ENCODE measurements around the gene BLVRB. TPM values are rescaled to one million over a fixed set of nuclear protein-coding genes. Genes with fewer than 3 reads are reported as not detected.
A peak's percentile ranks its signal among the peaks of the same experiment; 100 is the strongest.
"Not testable (repeated sequence)": the region's sequence is repeated elsewhere in the genome, so short reads cannot be mapped to it uniquely, and the experiment has no call there.

BLVRB gene
- total RNA-seq, 8 experiments from 2014 or later = 7.7 to 144 (median 48.3) TPM

- Histone ChIP-seq H3K27ac (no peak within 1 kb of the TSS), H3K4me1 (replicated peaks in 1 of 2) (peaks cover 0 to 14% of the 10 kb centered on the region in 2 donors), H3K4me3 (no peak within 1 kb of the TSS)
- WGBS, 10 experiments = 0 to 82% (median 58%) methylated on average over 1 to 7 of the region's 18 CpGs; no CpG with 5 or more reads in 3 of the 10 experiments
- peak in 5 of 8 experiments; percentile 13 to 50 (median 35) for ATAC-seq (replicated peaks in 6 of 8)
- in situ Hi-C loops (cut with MboI; ENCODE audit: low pct_unique_long_range_greater_than_20kb in 2 of 9, low sequenced_read_pairs in 9 of 9, unreplicated experiment in 9 of 9) = no loop called here
Measured at GRCh38 chr19:40413291-40413845, 52.2 kb downstream of the BLVRB start, which contains the start of gene PRX. Gene PRX, minus strand, starts transcription at chr19:40413378. Its CDS starts 5,446 bp downstream, at chr19:40407932.

- Histone ChIP-seq H3K4me3 (no peak overlapping the region), H3K4me1 (replicated peaks in 1 of 2) (peaks cover 0 to 14% of the 10 kb centered on the region in 2 donors), H3K27ac (no peak overlapping the region)
- no peak for ATAC-seq (replicated peaks in 6 of 8)
- 50 to 100% (median 71%) methylated on average over 1 to 3 of the region's 4 CpGs; no CpG with 5 or more reads in 3 of the 10 experiments for WGBS, 10 experiments
- in situ Hi-C loops (cut with MboI; ENCODE audit: low pct_unique_long_range_greater_than_20kb in 2 of 9, low sequenced_read_pairs in 9 of 9, unreplicated experiment in 9 of 9) = no loop called here
Measured at GRCh38 chr19:40412866-40413265, 52.7 kb downstream of the BLVRB start.

DNA sequence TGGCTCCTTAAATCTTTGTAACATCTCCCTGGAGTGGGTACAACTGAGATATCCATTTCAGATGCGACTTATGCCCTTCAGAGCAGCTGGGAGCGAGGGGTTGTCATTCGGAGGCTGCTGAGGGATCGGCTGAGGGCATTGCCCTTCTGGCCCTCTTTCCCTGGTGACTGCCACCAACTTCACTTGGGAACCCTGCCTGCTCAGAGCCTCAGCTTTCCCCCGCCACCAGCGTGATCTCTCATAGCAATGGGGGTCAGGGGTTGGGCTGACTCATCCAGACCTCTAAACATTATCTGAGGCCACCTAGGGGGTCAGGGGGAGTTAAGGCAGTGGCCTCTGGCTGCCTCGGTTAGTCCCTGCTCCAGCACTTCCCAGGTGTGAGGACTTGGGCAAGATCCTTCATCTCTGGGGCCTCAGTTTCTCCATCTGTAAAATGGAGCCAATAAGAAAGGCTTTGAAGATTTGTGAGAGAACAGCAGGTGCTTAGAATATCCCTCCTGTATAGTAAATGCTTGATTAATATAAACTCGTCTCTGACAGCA lies 53.5 kb downstream of the BLVRB start:
- WGBS, 10 experiments = 40 to 83% (median 75%) methylated on average over 1 to 7 of the region's 8 CpGs; no CpG with 5 or more reads in 3 of the 10 experiments
- in situ Hi-C loops (cut with MboI; ENCODE audit: low pct_unique_long_range_greater_than_20kb in 2 of 9, low sequenced_read_pairs in 9 of 9, unreplicated experiment in 9 of 9) = no loop called here
- Histone ChIP-seq H3K4me3 (no peak overlapping the region), H3K4me1 (replicated peaks in 1 of 2) (peaks cover 0 to 14% of the 10 kb centered on the region in 2 donors), H3K27ac (no peak overlapping the region)
- no peak for ATAC-seq (replicated peaks in 6 of 8)

GRCh38 chr19:40411125-40411842 lies 54.3 kb downstream of the BLVRB start:
- H3K4me3 ChIP-seq = no peak overlapping the region
- H3K4me1 ChIP-seq (replicated peaks in 1 of 2) = peaks cover 0 to 14% of the 10 kb centered on the region in 2 donors
- H3K27ac ChIP-seq = no peak overlapping the region
- 20 to 87% (median 70%) methylated on average over 1 to 10 of the region's 16 CpGs; no CpG with 5 or more reads in 5 of the 10 experiments for WGBS, 10 experiments
- peak in 4 of 8 experiments; percentile 8 to 46 (median 14) for ATAC-seq (replicated peaks in 6 of 8)
- in situ Hi-C loops (cut with MboI; ENCODE audit: low pct_unique_long_range_greater_than_20kb in 2 of 9, low sequenced_read_pairs in 9 of 9, unreplicated experiment in 9 of 9) = no loop called here

GRCh38 chr19:40410030-40410389 lies 55.5 kb downstream of the BLVRB start:
- Histone ChIP-seq H3K4me3 (no peak overlapping the region), H3K4me1 (replicated peaks in 1 of 2) (peaks cover 0 to 14% of the 10 kb centered on the region in 2 donors), H3K27ac (no peak overlapping the region)
- in situ Hi-C loops (cut with MboI; ENCODE audit: low pct_unique_long_range_greater_than_20kb in 2 of 9, low sequenced_read_pairs in 9 of 9, unreplicated experiment in 9 of 9) = no loop called here
- ATAC-seq (replicated peaks in 6 of 8) = peak in 3 of 8 experiments; percentile 22 to 33 (median 23)
- WGBS, 10 experiments = 47 to 50% methylated on average over 1 to 2 of the region's 9 CpGs; no CpG with 5 or more reads in 8 of the 10 experiments

- WGBS, 10 experiments = 64 to 100% (median 87%) methylated on average over 1 to 5 of the region's 8 CpGs; no CpG with 5 or more reads in 4 of the 10 experiments
Measured at GRCh38 chr19:40408598-40408925, 57.0 kb downstream of the BLVRB start.

GRCh38 chr19:40407714-40408597 lies 57.6 kb downstream of the BLVRB start:
- H3K4me3 ChIP-seq = no peak overlapping the region
- H3K4me1 ChIP-seq (replicated peaks in 1 of 2) = peaks cover 0 to 8% of the 10 kb centered on the region in 2 donors
- in situ Hi-C loops (cut with MboI; ENCODE audit: low pct_unique_long_range_greater_than_20kb in 2 of 9, low sequenced_read_pairs in 9 of 9, unreplicated experiment in 9 of 9) = no loop called here
- H3K27ac ChIP-seq = no peak overlapping the region
- no peak for ATAC-seq (replicated peaks in 6 of 8)
- WGBS, 10 experiments = 20 to 100% (median 90%) methylated on average over 1 to 6 of the region's 22 CpGs; no CpG with 5 or more reads in 3 of the 10 experiments

More at GRCh38 chr19:40408598-40408925, 57.0 kb downstream of the BLVRB start:
- in situ Hi-C loops (cut with MboI; ENCODE audit: low pct_unique_long_range_greater_than_20kb in 2 of 9, low sequenced_read_pairs in 9 of 9, unreplicated experiment in 9 of 9); ATAC-seq (replicated peaks in 6 of 8); H3K27ac ChIP-seq; H3K4me3 ChIP-seq: not testable (repeated sequence)
- H3K4me1 ChIP-seq (replicated peaks in 1 of 2) = peaks cover 0 to 13% of the 10 kb centered on the region in 2 donors

GRCh38 chr19:40403262-40403984 lies 62.1 kb downstream of the BLVRB start:
- in situ Hi-C loops (cut with MboI; ENCODE audit: low pct_unique_long_range_greater_than_20kb in 2 of 9, low sequenced_read_pairs in 9 of 9, unreplicated experiment in 9 of 9) = no loop called here
- peak overlapping the region in 1 of 2 donors; percentile 37 for H3K27ac ChIP-seq
- H3K4me1 ChIP-seq (replicated peaks in 1 of 2) = peaks cover 3 to 4% of the 10 kb centered on the region in 2 donors
- whole genome bisulfite sequencing, 10 experiments = 0 to 6% (median 0%) methylated on average over 1 to 4 of the region's 41 CpGs; no CpG with 5 or more reads in 6 of the 10 experiments
- peak; percentile 68 to 87 (median 73) for ATAC-seq (replicated peaks in 6 of 8)
- peak overlapping the region in 4 of 5 donors; percentile 16 to 40 (median 33) for H3K4me3 ChIP-seq

- ATAC-seq (replicated peaks in 6 of 8) = peak in 2 of 8 experiments; percentile 24 to 37
- Histone ChIP-seq H3K27ac (no peak overlapping the region), H3K4me1 (replicated peaks in 1 of 2) (peaks cover 3 to 4% of the 10 kb centered on the region in 2 donors), H3K4me3 (no peak overlapping the region)
- 39 to 75% (median 52%) methylated on average over 2 of the region's 3 CpGs; no CpG with 5 or more reads in 7 of the 10 experiments for WGBS, 10 experiments
- in situ Hi-C loops (cut with MboI; ENCODE audit: low pct_unique_long_range_greater_than_20kb in 2 of 9, low sequenced_read_pairs in 9 of 9, unreplicated experiment in 9 of 9) = no loop called here
Measured at GRCh38 chr19:40400559-40400958, 65.0 kb downstream of the BLVRB start.

- Histone ChIP-seq H3K27ac (no peak overlapping the region), H3K4me1 (replicated peaks in 1 of 2) (peaks cover 3 to 4% of the 10 kb centered on the region in 2 donors), H3K4me3 (peak overlapping the region in 1 of 5 donors; percentile 18)
- in situ Hi-C loops (cut with MboI; ENCODE audit: low pct_unique_long_range_greater_than_20kb in 2 of 9, low sequenced_read_pairs in 9 of 9, unreplicated experiment in 9 of 9) = no loop called here
- 17 to 20% methylated on average over 1 of the region's 49 CpGs; no CpG with 5 or more reads in 8 of the 10 experiments for WGBS, 10 experiments
- ATAC-seq (replicated peaks in 6 of 8) = peak in 4 of 8 experiments; percentile 15 to 79 (median 76)
Measured at GRCh38 chr19:40398417-40399131, 67.0 kb downstream of the BLVRB start.

Data from motor neuron (in vitro differentiated cells).